MCF 10A (cell line): Measurements from ENCODE around the gene FRMD4B. TPM values are rescaled to one million over a fixed set of nuclear protein-coding genes. Genes with fewer than 3 reads are reported as not detected.

ENCODE experiments used
- BruUV-seq: library from RNA; stranded (reverse); fragments of 400-500 nt; replicated peaks from 2 replicates; lab custom pipeline; 2021; lab: Mats Ljungman, UMichigan
- CTCF ChIA-PET: fragments of 300-600 bp; sonication (Branson Sonifier 250); formaldehyde crosslinking; extraction: SDS; loops from one replicate; lab custom pipeline; 2021; ENCODE audit warnings: antibody characterized with exemption, inconsistent platforms; lab: Yijun Ruan, JAX
- POLR2A ChIA-PET: fragments of 300-600, 350-650 bp; sonication (Branson Sonifier 250); formaldehyde crosslinking; extraction: SDS; loops from one replicate; lab custom pipeline; 2020; ENCODE audit warnings: antibody characterized with exemption, inconsistent platforms; lab: Yijun Ruan, JAX
- DNase-seq: peaks from one replicate; pipeline ENCODE4 v3.0.0-alpha.2; 2018; ENCODE audit not compliant: unreplicated experiment
- H3K27ac Mint-ChIP-seq: one replicate; pipeline ENCODE4 v1.8.0; 2022; ENCODE audit warnings: mild to moderate bottlenecking, low read depth, mixed read lengths; ENCODE audit not compliant: unreplicated experiment
- H3K27me3 Mint-ChIP-seq: one replicate; pipeline ENCODE4 v1.8.0; 2022; ENCODE audit warnings: mixed read lengths; ENCODE audit not compliant: insufficient read depth, unreplicated experiment
- H3K36me3 Mint-ChIP-seq: one replicate; pipeline ENCODE4 v1.8.0; 2022; ENCODE audit warnings: mild to moderate bottlenecking, moderate library complexity, mixed read lengths; ENCODE audit not compliant: insufficient read depth, unreplicated experiment
- H3K4me1 Mint-ChIP-seq: one replicate; pipeline ENCODE4 v1.8.0; 2022; ENCODE audit warnings: mixed read lengths; ENCODE audit not compliant: insufficient read depth, unreplicated experiment
- H3K4me3 Mint-ChIP-seq: one replicate; pipeline ENCODE4 v1.8.0; 2022; ENCODE audit warnings: mild to moderate bottlenecking, moderate library complexity, mixed read lengths; ENCODE audit not compliant: unreplicated experiment
- H3K9me3 Mint-ChIP-seq: one replicate; pipeline ENCODE4 v1.8.0; 2022; ENCODE audit warnings: mixed read lengths; ENCODE audit not compliant: unreplicated experiment
- CTCF ChIP-seq: fragments of 200-600 bp; IDR thresholded peaks from one replicate; pipeline ENCODE4 v1.8.0; 2022; ENCODE audit warnings: antibody characterized with exemption, mild to moderate bottlenecking; ENCODE audit not compliant: unreplicated experiment
- intact Hi-C: fragments of 100-400 bp; cut with micrococcal nuclease; formaldehyde crosslinking; loops from 2 replicates; pipeline ENCODE4 v1.14.1; 2022
- total RNA-seq: library from RNA; stranded (reverse); gene quantifications from 2 replicates; pipeline ENCODE4 v1.2.3, GENCODE V29; 2022

Gene FRMD4B
- total RNA-seq, 1 experiment from 2014 or later: 39.0 TPM

GRCh38 chr3:69165744-69166143 lies 220.1 kb downstream of the FRMD4B start:
- Mint-ChIP-seq H3K36me3 (peaks cover 33% of the 10 kb centered on the region), H3K27ac (no peak overlapping the region), H3K9me3 (no peaks in the 10 kb centered on the region), H3K4me3 (no peak overlapping the region), H3K27me3 (no peaks in the 10 kb centered on the region), H3K4me1 (no peaks in the 10 kb centered on the region)
- no peak for DNase-seq
- intact Hi-C loops: no loop called here
- no peak for TF ChIP-seq CTCF
- no TSS peak for BruUV-seq
- ChIA-PET CTCF (interaction anchor here (0.6 to 12.3 kb wide), 9 partner anchors 27 to 623 kb away, joined by 3 to 332 read pairs (median 4); no protein-coding TSS in a partner anchor), POLR2A (interaction anchor here (0.9 to 1.5 kb wide), 4 partner anchors 9 to 266 kb away, joined by 3 to 5 read pairs (median 4); no protein-coding TSS in a partner anchor)

- no TSS peak for BruUV-seq
- peaks cover 18% of the 10 kb centered on the region for H3K36me3 Mint-ChIP-seq
- CTCF ChIA-PET: interaction anchor here (0.7 to 12.3 kb wide), 6 partner anchors 18 to 507 kb away, joined by 3 to 332 read pairs (median 6); no protein-coding TSS in a partner anchor
- POLR2A ChIA-PET: interaction anchor here (1.0 to 1.5 kb wide), 3 partner anchors 10 to 142 kb away, joined by 3 to 5 read pairs (median 4); no protein-coding TSS in a partner anchor
- H3K27ac Mint-ChIP-seq: no peak overlapping the region
- no peak for DNase-seq
- no peak for TF ChIP-seq CTCF
- no peaks in the 10 kb centered on the region for H3K27me3 Mint-ChIP-seq
- no peaks in the 10 kb centered on the region for H3K4me1 Mint-ChIP-seq
- intact Hi-C loops: loop anchor here (5.0 kb wide), 1 partner anchor 783 kb away; no protein-coding TSS in a partner anchor
- H3K9me3 Mint-ChIP-seq: no peaks in the 10 kb centered on the region
- no peak overlapping the region for H3K4me3 Mint-ChIP-seq
Measured at GRCh38 chr3:69164296-69164695, 221.6 kb downstream of the FRMD4B start.

- no peak for TF ChIP-seq CTCF
- POLR2A ChIA-PET: interaction anchor here (1.0 to 1.6 kb wide), 5 partner anchors 18 to 378 kb away, joined by 3 to 5 read pairs (median 5); no protein-coding TSS in a partner anchor
- Mint-ChIP-seq H3K4me1 (no peaks in the 10 kb centered on the region), H3K27ac (no peak overlapping the region), H3K27me3 (no peaks in the 10 kb centered on the region), H3K36me3 (peaks cover 9% of the 10 kb centered on the region), H3K4me3 (no peak overlapping the region), H3K9me3 (no peaks in the 10 kb centered on the region)
- no peak for DNase-seq
- no TSS peak for BruUV-seq
- CTCF ChIA-PET: interaction anchor here (0.5 to 12.3 kb wide), 54 partner anchors 8 to 535 kb away, joined by 3 to 332 read pairs (median 7); partner anchors contain the start of gene LMOD3
- intact Hi-C loops: loop anchor here (5.0 kb wide), 1 partner anchor 785 kb away; no protein-coding TSS in a partner anchor
Measured at GRCh38 chr3:69162308-69162980, 223.4 kb downstream of the FRMD4B start.
